ENCODE data around the gene HAUS3.
"Not testable (repeated sequence)": the region's sequence is repeated elsewhere in the genome, so short reads cannot be mapped to it uniquely, and the experiment has no call there.

HAUS3 gene

GRCh38 chr4:2275044-2275397, 33.1 kb upstream of the HAUS3 start:
- DNase-seq: not testable (repeated sequence)

- DNase-seq: no peak
These were observed 32.6 kb upstream of the HAUS3 start for GRCh38 chr4:2274320-2275043.

- no peak for DNase-seq
These were observed 31.9 kb upstream of the HAUS3 start for GRCh38 chr4:2273657-2274319.

GRCh38 chr4:2273221-2273620, 31.3 kb upstream of the HAUS3 start:
- DNase-seq: no peak

GRCh38 chr4:2272828-2273120, 30.9 kb upstream of the HAUS3 start:
- no peak for DNase-seq

GRCh38 chr4:2272026-2272827, 30.3 kb upstream of the HAUS3 start:
- DNase-seq: no peak

GRCh38 chr4:2271279-2272025, 29.5 kb upstream of the HAUS3 start:
- DNase-seq: no peak

GRCh38 chr4:2270341-2271165, 28.6 kb upstream of the HAUS3 start:
- DNase-seq: no peak

- no peak for DNase-seq
These were observed 27.8 kb upstream of the HAUS3 start for GRCh38 chr4:2269618-2270163.

GRCh38 chr4:2269206-2269531, 27.2 kb upstream of the HAUS3 start:
- DNase-seq: no peak

- DNase-seq: no peak
These were observed 26.7 kb upstream of the HAUS3 start for GRCh38 chr4:2268357-2269205.

GRCh38 chr4:2267841-2268240, 25.9 kb upstream of the HAUS3 start:
- no peak for DNase-seq

- peak; percentile 27 for DNase-seq
These were observed 25.4 kb upstream of the HAUS3 start for GRCh38 chr4:2267320-2267811.

- no peak for DNase-seq
These were observed 24.9 kb upstream of the HAUS3 start for GRCh38 chr4:2266821-2267220.

GRCh38 chr4:2266181-2266580, 24.3 kb upstream of the HAUS3 start:
- DNase-seq: no peak

- DNase-seq: no peak
These were observed 23.5 kb upstream of the HAUS3 start for GRCh38 chr4:2265113-2266110.

GRCh38 chr4:2264481-2265041, 22.6 kb upstream of the HAUS3 start:
- DNase-seq: no peak

- no peak for DNase-seq
These were observed 22.0 kb upstream of the HAUS3 start for GRCh38 chr4:2263926-2264321.

- DNase-seq: no peak
These were observed 21.0 kb upstream of the HAUS3 start for GRCh38 chr4:2262944-2263250.

Data from OCI-M1 (cell line).